ENCODE results near the gene COX19.

The COX19 gene

GRCh38 chr7:1013581-1013980, 38.2 kb upstream of the COX19 start:
- no peak for DNase-seq (ENCODE audit: low read depth, low spot score)
- H3K36me3 ChIP-seq (ENCODE audit: insufficient read depth, low read length), result no peaks in the 10 kb centered on the region
- H3K27ac ChIP-seq, result peak overlapping the region; percentile 64
- H3K9ac ChIP-seq (ENCODE audit: insufficient read length), result peak overlapping the region; percentile 28
- TF ChIP-seq FOXP2 (optimal IDR thresholded peaks at IDR 0.05; ENCODE audit: control extremely low read depth, extremely low read length, insufficient read depth) (no peak), POLR2AphosphoS5 (IDR thresholded peaks at IDR 0.05; ENCODE audit: borderline replicate concordance, low read depth, low read length) (no peak), EZH2 (IDR thresholded peaks at IDR 0.05) (no peak)
- no peaks in the 10 kb centered on the region for H3K9me3 ChIP-seq (ENCODE audit: low read depth, low read length)
- H3K4me3 ChIP-seq, result no peak overlapping the region

- no peaks in the 10 kb centered on the region for H3K36me3 ChIP-seq (ENCODE audit: insufficient read depth, low read length)
- no peak overlapping the region for H3K4me3 ChIP-seq
- no peak overlapping the region for H3K9ac ChIP-seq (ENCODE audit: insufficient read length)
- TF ChIP-seq POLR2AphosphoS5 (IDR thresholded peaks at IDR 0.05; ENCODE audit: borderline replicate concordance, low read depth, low read length) (no peak), FOXP2 (optimal IDR thresholded peaks at IDR 0.05; ENCODE audit: control extremely low read depth, extremely low read length, insufficient read depth) (no peak), EZH2 (IDR thresholded peaks at IDR 0.05) (no peak)
- no peak overlapping the region for H3K27ac ChIP-seq
- no peak for DNase-seq (ENCODE audit: low read depth, low spot score)
- H3K9me3 ChIP-seq (ENCODE audit: low read depth, low read length), result no peaks in the 10 kb centered on the region
Measured at GRCh38 chr7:1012716-1013095, 37.4 kb upstream of the COX19 start.

GRCh38 chr7:1012004-1012715, 36.8 kb upstream of the COX19 start:
- H3K9me3 ChIP-seq (ENCODE audit: low read depth, low read length), result no peaks in the 10 kb centered on the region
- TF ChIP-seq EZH2 (IDR thresholded peaks at IDR 0.05), result no peak
- TF ChIP-seq FOXP2 (optimal IDR thresholded peaks at IDR 0.05; ENCODE audit: control extremely low read depth, extremely low read length, insufficient read depth), result no peak
- TF ChIP-seq POLR2AphosphoS5 (IDR thresholded peaks at IDR 0.05; ENCODE audit: borderline replicate concordance, low read depth, low read length), result no peak
- no peak overlapping the region for H3K27ac ChIP-seq
- no peak for DNase-seq (ENCODE audit: low read depth, low spot score)
- H3K4me3 ChIP-seq, result no peak overlapping the region
- no peaks in the 10 kb centered on the region for H3K36me3 ChIP-seq (ENCODE audit: insufficient read depth, low read length)
- no peak overlapping the region for H3K9ac ChIP-seq (ENCODE audit: insufficient read length)

GRCh38 chr7:1011297-1012003, 36.1 kb upstream of the COX19 start:
- Histone ChIP-seq H3K36me3 (ENCODE audit: insufficient read depth, low read length) (no peaks in the 10 kb centered on the region), H3K4me3 (no peak overlapping the region), H3K9me3 (ENCODE audit: low read depth, low read length) (no peaks in the 10 kb centered on the region), H3K9ac (ENCODE audit: insufficient read length) (no peak overlapping the region), H3K27ac (no peak overlapping the region)
- no peak for DNase-seq (ENCODE audit: low read depth, low spot score)
- TF ChIP-seq POLR2AphosphoS5 (IDR thresholded peaks at IDR 0.05; ENCODE audit: borderline replicate concordance, low read depth, low read length) (no peak), FOXP2 (optimal IDR thresholded peaks at IDR 0.05; ENCODE audit: control extremely low read depth, extremely low read length, insufficient read depth) (no peak), EZH2 (IDR thresholded peaks at IDR 0.05) (no peak)

GRCh38 chr7:1010226-1010625, 34.9 kb upstream of the COX19 start:
- no peak for DNase-seq (ENCODE audit: low read depth, low spot score)
- Histone ChIP-seq H3K4me3 (no peak overlapping the region), H3K27ac (no peak overlapping the region), H3K36me3 (ENCODE audit: insufficient read depth, low read length) (no peaks in the 10 kb centered on the region), H3K9me3 (ENCODE audit: low read depth, low read length) (no peaks in the 10 kb centered on the region), H3K9ac (ENCODE audit: insufficient read length) (no peak overlapping the region)
- TF ChIP-seq FOXP2 (optimal IDR thresholded peaks at IDR 0.05; ENCODE audit: control extremely low read depth, extremely low read length, insufficient read depth) (no peak), EZH2 (IDR thresholded peaks at IDR 0.05) (no peak), POLR2AphosphoS5 (IDR thresholded peaks at IDR 0.05; ENCODE audit: borderline replicate concordance, low read depth, low read length) (no peak)

- no peak for DNase-seq (ENCODE audit: low read depth, low spot score)
- H3K9ac ChIP-seq (ENCODE audit: insufficient read length), result no peak overlapping the region
- no peak overlapping the region for H3K27ac ChIP-seq
- no peak overlapping the region for H3K4me3 ChIP-seq
- H3K36me3 ChIP-seq (ENCODE audit: insufficient read depth, low read length), result no peaks in the 10 kb centered on the region
- H3K9me3 ChIP-seq (ENCODE audit: low read depth, low read length), result no peaks in the 10 kb centered on the region
- TF ChIP-seq EZH2 (IDR thresholded peaks at IDR 0.05), result no peak
Measured at GRCh38 chr7:1009747-1010146, 34.4 kb upstream of the COX19 start.

GRCh38 chr7:1008733-1009363, 33.5 kb upstream of the COX19 start:
- no peak overlapping the region for H3K4me3 ChIP-seq
- no peaks in the 10 kb centered on the region for H3K36me3 ChIP-seq (ENCODE audit: insufficient read depth, low read length)
- TF ChIP-seq FOXP2 (optimal IDR thresholded peaks at IDR 0.05; ENCODE audit: control extremely low read depth, extremely low read length, insufficient read depth), result no peak
- no peak for TF ChIP-seq POLR2AphosphoS5 (IDR thresholded peaks at IDR 0.05; ENCODE audit: borderline replicate concordance, low read depth, low read length)
- TF ChIP-seq EZH2 (IDR thresholded peaks at IDR 0.05), result no peak
- H3K27ac ChIP-seq, result no peak overlapping the region
- H3K9me3 ChIP-seq (ENCODE audit: low read depth, low read length), result no peaks in the 10 kb centered on the region
- no peak overlapping the region for H3K9ac ChIP-seq (ENCODE audit: insufficient read length)
- DNase-seq (ENCODE audit: low read depth, low spot score), result no peak

- DNase-seq (ENCODE audit: low read depth, low spot score), result no peak
- no peak overlapping the region for H3K4me3 ChIP-seq
- H3K9ac ChIP-seq (ENCODE audit: insufficient read length), result no peak overlapping the region
- no peaks in the 10 kb centered on the region for H3K9me3 ChIP-seq (ENCODE audit: low read depth, low read length)
- H3K36me3 ChIP-seq (ENCODE audit: insufficient read depth, low read length), result no peaks in the 10 kb centered on the region
- no peak overlapping the region for H3K27ac ChIP-seq
- TF ChIP-seq EZH2 (IDR thresholded peaks at IDR 0.05) (no peak), FOXP2 (optimal IDR thresholded peaks at IDR 0.05; ENCODE audit: control extremely low read depth, extremely low read length, insufficient read depth) (no peak), POLR2AphosphoS5 (IDR thresholded peaks at IDR 0.05; ENCODE audit: borderline replicate concordance, low read depth, low read length) (no peak)
Measured at GRCh38 chr7:1007901-1008300, 32.6 kb upstream of the COX19 start.
